HepG2 (cell line): ENCODE measurements around the gene IL5RA.

Experiments
- AKAP8 ChIP-seq: sonication (generic); formaldehyde crosslinking; IDR thresholded peaks from 2 replicates; pipeline ENCODE4 v1.5.1; 2020; ENCODE audit warnings: mild to moderate bottlenecking, missing genetic modification reagents
- CBFB ChIP-seq: sonication (generic); formaldehyde crosslinking; IDR thresholded peaks from 2 replicates; pipeline ENCODE4 v1.4.0; 2020; ENCODE audit warnings: missing genetic modification reagents
- POLR2A ChIP-seq, 2 experiments: IDR thresholded peaks; 2 replicates each; pipeline ENCODE4 v1.6.1; 2011; ENCODE audit warnings: low read depth in 2 of 2, low read length in 2 of 2, mild to moderate bottlenecking in 1 of 2, moderate library complexity in 1 of 2; ENCODE audit not compliant: insufficient read depth in 1 of 2
- TAF1 ChIP-seq: sonication (generic); formaldehyde crosslinking; IDR thresholded peaks from 2 replicates; pipeline ENCODE4 v1.4.0; 2020; ENCODE audit warnings: missing genetic modification reagents
- TOE1 ChIP-seq: sonication (generic); formaldehyde crosslinking; IDR thresholded peaks from 2 replicates; pipeline ENCODE4 v1.4.0; 2020; ENCODE audit warnings: mild to moderate bottlenecking, missing genetic modification reagents
- ZBTB7A ChIP-seq: sonication (generic); formaldehyde crosslinking; IDR thresholded peaks from 2 replicates; pipeline ENCODE4 v1.8.0; 2022; ENCODE audit warnings: mild to moderate bottlenecking, missing genetic modification reagents
- ZNF292 ChIP-seq: sonication (generic); formaldehyde crosslinking; IDR thresholded peaks from 2 replicates; pipeline ENCODE4 v1.8.1; 2022; ENCODE audit warnings: mild to moderate bottlenecking, low read depth, missing genetic modification reagents, borderline replicate concordance
- ZNF343 ChIP-seq: sonication (generic); formaldehyde crosslinking; IDR thresholded peaks from 2 replicates; pipeline ENCODE4 v1.4.0; 2020; ENCODE audit warnings: mild to moderate bottlenecking, missing genetic modification reagents
- TF ChIP-seq, protein P1 (sequence below): sonication (generic); formaldehyde crosslinking; IDR thresholded peaks from 2 replicates; pipeline ENCODE4 v1.5.0; 2020; ENCODE audit warnings: mild to moderate bottlenecking, missing genetic modification reagents, moderate library complexity
- TF ChIP-seq, protein P2 (sequence below), 2 experiments: sonication (generic) in 1 of 2; formaldehyde crosslinking in 1 of 2; IDR thresholded peaks; 2 replicates each; pipeline versions ENCODE4 v1.4.0 to v1.6.1; 2018 to 2020; ENCODE audit warnings: missing genetic modification reagents in 2 of 2, borderline replicate concordance in 1 of 2, low read depth in 1 of 2, mild to moderate bottlenecking in 1 of 2, missing biosample characterization in 1 of 2

DNA sequence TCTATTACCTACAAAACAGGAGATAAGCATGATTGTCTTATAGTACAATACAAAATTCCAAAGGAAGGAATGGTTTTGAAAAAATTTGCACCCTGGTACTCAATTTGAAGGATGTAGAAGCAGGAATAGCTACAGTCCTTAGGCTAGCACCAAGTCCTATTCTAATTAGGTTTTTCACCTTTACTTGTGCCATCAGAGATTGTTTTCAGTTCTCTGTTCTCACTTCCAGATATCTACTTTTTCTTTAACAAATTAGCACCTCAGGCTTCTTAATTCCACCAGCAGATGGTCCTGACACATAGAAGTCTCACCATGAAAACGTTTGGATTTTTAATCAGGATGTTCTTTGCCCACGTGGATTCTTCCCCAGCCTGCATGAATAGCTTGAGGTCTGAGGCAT lies 43.8 kb downstream of the IL5RA start:
- TF ChIP-seq POLR2A (IDR thresholded peaks at IDR 0.05; ENCODE audit: insufficient read depth in 1 of 2, low read depth in 2 of 2, low read length in 2 of 2) = no peak
- no peak for TF ChIP-seq ZNF292 (CRISPR knock-in tag)
- no peak for TF ChIP-seq CBFB (CRISPR knock-in tag)
- TF ChIP-seq TOE1 (CRISPR knock-in tag) = no peak
- no peak for TF ChIP-seq ZBTB7A (CRISPR knock-in tag)
- TF ChIP-seq, protein P1, sequence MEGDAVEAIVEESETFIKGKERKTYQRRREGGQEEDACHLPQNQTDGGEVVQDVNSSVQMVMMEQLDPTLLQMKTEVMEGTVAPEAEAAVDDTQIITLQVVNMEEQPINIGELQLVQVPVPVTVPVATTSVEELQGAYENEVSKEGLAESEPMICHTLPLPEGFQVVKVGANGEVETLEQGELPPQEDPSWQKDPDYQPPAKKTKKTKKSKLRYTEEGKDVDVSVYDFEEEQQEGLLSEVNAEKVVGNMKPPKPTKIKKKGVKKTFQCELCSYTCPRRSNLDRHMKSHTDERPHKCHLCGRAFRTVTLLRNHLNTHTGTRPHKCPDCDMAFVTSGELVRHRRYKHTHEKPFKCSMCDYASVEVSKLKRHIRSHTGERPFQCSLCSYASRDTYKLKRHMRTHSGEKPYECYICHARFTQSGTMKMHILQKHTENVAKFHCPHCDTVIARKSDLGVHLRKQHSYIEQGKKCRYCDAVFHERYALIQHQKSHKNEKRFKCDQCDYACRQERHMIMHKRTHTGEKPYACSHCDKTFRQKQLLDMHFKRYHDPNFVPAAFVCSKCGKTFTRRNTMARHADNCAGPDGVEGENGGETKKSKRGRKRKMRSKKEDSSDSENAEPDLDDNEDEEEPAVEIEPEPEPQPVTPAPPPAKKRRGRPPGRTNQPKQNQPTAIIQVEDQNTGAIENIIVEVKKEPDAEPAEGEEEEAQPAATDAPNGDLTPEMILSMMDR (CRISPR knock-in tag) = no peak
- TF ChIP-seq AKAP8 (CRISPR knock-in tag) = no peak
- no peak for TF ChIP-seq TAF1 (CRISPR knock-in tag)
- TF ChIP-seq ZNF343 (CRISPR knock-in tag) = no peak
- TF ChIP-seq, protein P2, sequence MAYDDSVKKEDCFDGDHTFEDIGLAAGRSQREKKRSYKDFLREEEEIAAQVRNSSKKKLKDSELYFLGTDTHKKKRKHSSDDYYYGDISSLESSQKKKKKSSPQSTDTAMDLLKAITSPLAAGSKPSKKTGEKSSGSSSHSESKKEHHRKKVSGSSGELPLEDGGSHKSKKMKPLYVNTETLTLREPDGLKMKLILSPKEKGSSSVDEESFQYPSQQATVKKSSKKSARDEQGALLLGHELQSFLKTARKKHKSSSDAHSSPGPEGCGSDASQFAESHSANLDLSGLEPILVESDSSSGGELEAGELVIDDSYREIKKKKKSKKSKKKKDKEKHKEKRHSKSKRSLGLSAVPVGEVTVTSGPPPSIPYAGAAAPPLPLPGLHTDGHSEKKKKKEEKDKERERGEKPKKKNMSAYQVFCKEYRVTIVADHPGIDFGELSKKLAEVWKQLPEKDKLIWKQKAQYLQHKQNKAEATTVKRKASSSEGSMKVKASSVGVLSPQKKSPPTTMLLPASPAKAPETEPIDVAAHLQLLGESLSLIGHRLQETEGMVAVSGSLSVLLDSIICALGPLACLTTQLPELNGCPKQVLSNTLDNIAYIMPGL (CRISPR knock-in tag; IDR thresholded peaks at IDR 0.05; ENCODE audit: borderline replicate concordance in 1 of 2, low read depth in 1 of 2) = no peak
